Testis (tissue), 3 donors: ENCODE data around the gene CMTM4. TPM values are rescaled to one million over a fixed set of nuclear protein-coding genes. Genes with fewer than 3 reads are reported as not detected.
A peak's percentile ranks its signal among the peaks of the same experiment; 100 is the strongest.

ENCODE experiments used
- DNase-seq: peaks from one replicate; pipeline ENCODE4 v3.0.0-alpha.2; 2019
- H3K27ac ChIP-seq, 2 donors: fragments of 200-600 bp; sonication (generic); one replicate each; pipeline ENCODE4 v1.5.1; 2019
- H3K27me3 ChIP-seq: fragments of 200-600 bp; sonication (generic); one replicate; pipeline ENCODE4 v1.5.1; 2019
- H3K36me3 ChIP-seq: fragments of 200-600 bp; sonication (generic); one replicate; pipeline ENCODE4 v1.5.1; 2017; ENCODE audit warnings: low read depth; ENCODE audit errors: missing control alignments
- H3K4me1 ChIP-seq: fragments of 200-600 bp; sonication (generic); one replicate; pipeline ENCODE4 v1.5.1; 2019
- H3K4me3 ChIP-seq, 2 donors: fragments of 200-600 bp; sonication (generic); one replicate each; pipeline ENCODE4 v1.5.1; 2017 to 2019
- H3K9me3 ChIP-seq: fragments of 200-600 bp; sonication (generic); one replicate; pipeline ENCODE4 v1.5.1; 2017
- POLR2A ChIP-seq: fragments of 450-650 bp; IDR thresholded peaks from one replicate; pipeline ENCODE4 v1.6.1; 2017; ENCODE audit warnings: antibody characterized with exemption, mild to moderate bottlenecking, moderate library complexity
- WGBS, 2 donors: methylation state at CpG; one replicate each; pipeline ENCODE4 v1.1.5; 2018; 5-methylcytosine and 5-hydroxymethylcytosine counted together
- intact Hi-C: fragments of 100-400 bp; cut with DNase I; formaldehyde crosslinking; loops from one replicate; pipeline ENCODE4 v1.15.1; 2023; ENCODE audit warnings: low total_unique reads
- polyA plus RNA-seq: library from polyadenylated mRNA; stranded (reverse); fragments of 350-450 nt; fragmentation: Illumina TruSeq; extraction: RNeasy Lipid Tissue Mini Kit (QIAGEN cat#74804); gene quantifications from one replicate; pipeline ENCODE4 v1.2.3, GENCODE V29; 2014; ENCODE audit warnings: low read depth, low replicate concordance; ENCODE audit not compliant: insufficient read depth
- total RNA-seq, 2 donors: library from RNA; depleted of rRNA; stranded (reverse); fragments of >200 nt; gene quantifications; one replicate each; pipeline ENCODE4 v1.2.3, GENCODE V29; 2016
- TF ChIP-seq, protein P1 (sequence below), 3 experiments: fragments of 450-650 bp in 2 of 3; fragments of 200-600 bp in 1 of 3; sonication (generic) in 1 of 3; IDR thresholded peaks; one replicate each; pipeline ENCODE4 v1.5.1; 2016 to 2019; ENCODE audit warnings: antibody characterized with exemption in 3 of 3, mild to moderate bottlenecking in 2 of 3, moderate library complexity in 1 of 3

The CMTM4 gene
- total and polyA plus RNA-seq, 3 donors from 2014 or later: 22.2 to 59.2 (median 50.9) TPM

DNA sequence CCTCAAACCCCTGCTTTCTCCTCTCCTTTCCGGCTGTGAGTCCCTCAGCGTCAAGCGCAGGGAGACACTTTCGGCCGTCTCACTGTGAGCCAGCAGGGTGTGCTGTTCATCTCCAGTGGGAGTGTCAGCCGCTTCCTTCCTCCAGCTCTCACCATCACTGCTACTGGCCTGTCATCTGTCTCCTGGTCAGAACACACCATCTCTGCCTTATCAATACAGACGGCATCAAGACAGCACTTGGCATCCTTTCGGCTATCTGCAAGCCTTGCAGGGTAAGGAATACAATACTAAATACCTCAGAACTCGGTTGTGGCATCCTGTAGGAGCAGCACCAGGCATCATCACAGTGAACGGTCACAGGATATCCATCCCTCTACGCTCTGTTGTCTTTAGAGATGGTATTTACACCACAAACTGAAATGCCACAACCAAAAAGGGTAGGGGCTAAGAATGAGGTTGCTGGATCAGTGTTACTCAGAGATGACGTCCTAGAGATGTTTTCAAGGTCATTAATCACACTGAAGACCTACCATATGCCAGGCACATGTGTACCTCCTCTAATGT, 20.7 kb upstream of the CMTM4 start:
- H3K27ac ChIP-seq: no peak overlapping the region
- WGBS, 2 donors: 55 to 57% methylated on average over 12 of the region's 12 CpGs
- H3K27me3 ChIP-seq: no peaks in the 10 kb centered on the region
- intact Hi-C loops: no loop called here
- no peaks in the 10 kb centered on the region for H3K36me3 ChIP-seq
- no peaks in the 10 kb centered on the region for H3K4me1 ChIP-seq
- no peak for TF ChIP-seq POLR2A
- TF ChIP-seq, protein P1, sequence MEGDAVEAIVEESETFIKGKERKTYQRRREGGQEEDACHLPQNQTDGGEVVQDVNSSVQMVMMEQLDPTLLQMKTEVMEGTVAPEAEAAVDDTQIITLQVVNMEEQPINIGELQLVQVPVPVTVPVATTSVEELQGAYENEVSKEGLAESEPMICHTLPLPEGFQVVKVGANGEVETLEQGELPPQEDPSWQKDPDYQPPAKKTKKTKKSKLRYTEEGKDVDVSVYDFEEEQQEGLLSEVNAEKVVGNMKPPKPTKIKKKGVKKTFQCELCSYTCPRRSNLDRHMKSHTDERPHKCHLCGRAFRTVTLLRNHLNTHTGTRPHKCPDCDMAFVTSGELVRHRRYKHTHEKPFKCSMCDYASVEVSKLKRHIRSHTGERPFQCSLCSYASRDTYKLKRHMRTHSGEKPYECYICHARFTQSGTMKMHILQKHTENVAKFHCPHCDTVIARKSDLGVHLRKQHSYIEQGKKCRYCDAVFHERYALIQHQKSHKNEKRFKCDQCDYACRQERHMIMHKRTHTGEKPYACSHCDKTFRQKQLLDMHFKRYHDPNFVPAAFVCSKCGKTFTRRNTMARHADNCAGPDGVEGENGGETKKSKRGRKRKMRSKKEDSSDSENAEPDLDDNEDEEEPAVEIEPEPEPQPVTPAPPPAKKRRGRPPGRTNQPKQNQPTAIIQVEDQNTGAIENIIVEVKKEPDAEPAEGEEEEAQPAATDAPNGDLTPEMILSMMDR (IDR thresholded peaks at IDR 0.05): peak in 2 of 3 experiments; percentile 32 to 39
- peak; percentile 65 for DNase-seq
- H3K4me3 ChIP-seq: no peak overlapping the region
- H3K9me3 ChIP-seq: no peaks in the 10 kb centered on the region

DNA sequence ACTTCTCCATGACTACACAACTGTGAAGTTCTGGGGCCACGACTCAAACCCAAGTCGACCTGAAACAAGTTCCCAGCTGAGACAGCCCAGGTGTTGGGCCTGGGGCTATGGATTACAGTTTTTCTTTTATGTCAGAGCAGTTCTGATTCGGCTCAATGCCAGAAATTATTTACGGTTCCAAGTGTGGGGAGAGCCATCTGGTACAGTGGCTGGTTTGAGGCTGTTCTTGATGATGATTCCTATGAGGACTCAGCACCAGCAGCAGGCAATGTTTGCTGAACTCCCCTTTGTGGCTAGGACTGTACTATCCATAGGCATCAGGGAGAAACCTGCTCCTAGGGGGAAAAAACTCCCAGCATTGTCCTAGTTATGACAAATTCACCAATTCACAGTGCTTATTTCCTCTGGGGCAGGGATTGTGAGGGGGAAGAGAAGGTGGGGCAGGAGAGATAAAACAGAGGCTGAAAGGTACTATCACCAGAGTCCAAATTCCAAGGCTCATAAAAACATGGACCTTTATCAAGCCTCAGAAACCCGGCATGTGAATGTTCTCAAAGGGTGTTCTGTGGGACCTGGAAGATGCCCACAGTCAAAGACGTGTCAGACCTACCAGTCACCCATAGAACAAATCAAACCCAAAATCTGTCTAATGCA, 18.2 kb upstream of the CMTM4 start:
- Histone ChIP-seq H3K4me3 (no peak overlapping the region), H3K4me1 (no peaks in the 10 kb centered on the region), H3K36me3 (no peaks in the 10 kb centered on the region), H3K9me3 (no peaks in the 10 kb centered on the region), H3K27ac (no peak overlapping the region), H3K27me3 (no peaks in the 10 kb centered on the region)
- 60 to 75% methylated on average over 6 of the region's 6 CpGs for WGBS, 2 donors
- TF ChIP-seq POLR2A: no peak
- TF ChIP-seq, protein P1 (IDR thresholded peaks at IDR 0.05): no peak
- DNase-seq: no peak
- intact Hi-C loops: no loop called here

DNA sequence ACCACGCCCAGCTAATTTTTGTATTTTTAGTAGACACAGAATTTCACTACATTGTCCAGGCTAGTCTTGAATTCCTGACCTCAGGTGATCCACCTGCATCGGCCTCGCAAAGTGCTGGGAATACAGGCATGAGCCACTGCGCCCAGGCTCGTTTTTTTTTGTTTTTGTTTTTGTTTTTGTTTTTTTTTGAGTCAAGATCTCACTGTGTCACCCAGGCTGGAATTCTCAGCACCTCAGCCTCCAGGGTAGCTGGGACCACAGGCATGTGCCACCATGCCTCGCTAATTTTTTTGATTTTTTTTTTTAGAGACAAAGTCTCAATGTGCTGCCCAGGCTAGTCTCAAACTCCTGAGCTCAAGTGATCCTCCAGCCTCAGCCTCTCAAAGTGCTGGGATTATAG, 17.5 kb upstream of the CMTM4 start:
- intact Hi-C loops: no loop called here
- DNase-seq: no peak
- Histone ChIP-seq H3K4me1 (no peaks in the 10 kb centered on the region), H3K4me3 (no peak overlapping the region), H3K27me3 (no peaks in the 10 kb centered on the region), H3K9me3 (no peaks in the 10 kb centered on the region), H3K27ac (no peak overlapping the region), H3K36me3 (no peaks in the 10 kb centered on the region)
- TF ChIP-seq POLR2A: no peak
- TF ChIP-seq, protein P1 (IDR thresholded peaks at IDR 0.05): no peak
- WGBS, 2 donors: 90 to 91% methylated on average over 6 of the region's 6 CpGs

DNA sequence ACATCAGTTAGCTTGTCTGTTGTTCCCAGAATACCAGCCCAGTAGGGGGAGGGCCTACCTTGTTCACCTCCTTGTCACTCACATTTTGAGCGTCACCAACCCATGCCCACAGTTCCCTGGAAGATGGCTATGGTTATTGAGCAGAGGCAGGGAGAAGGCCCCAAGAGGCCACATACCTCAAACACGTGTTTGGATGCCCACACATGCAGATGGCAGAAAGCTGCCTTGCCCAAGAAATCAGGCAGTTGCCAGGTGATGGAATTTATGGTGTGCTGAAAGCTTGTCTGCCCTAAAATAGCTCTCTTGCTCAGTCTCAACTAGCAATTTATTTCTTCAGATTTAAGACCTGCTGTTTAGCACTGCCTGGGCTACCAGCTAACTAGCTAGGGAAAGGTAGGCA, 16.5 kb upstream of the CMTM4 start:
- H3K27ac ChIP-seq: no peak overlapping the region

More for the DNA sequence above, 16.5 kb upstream of the CMTM4 start:
- Histone ChIP-seq H3K4me3 (no peak overlapping the region), H3K9me3 (no peaks in the 10 kb centered on the region), H3K27me3 (no peaks in the 10 kb centered on the region), H3K4me1 (no peaks in the 10 kb centered on the region), H3K36me3 (no peaks in the 10 kb centered on the region)
- DNase-seq: no peak
- WGBS, 2 donors: 64 to 83% methylated on average over 2 of the region's 2 CpGs
- intact Hi-C loops: no loop called here
- TF ChIP-seq, protein P1 (IDR thresholded peaks at IDR 0.05): no peak
- TF ChIP-seq POLR2A: no peak
